ACC112 (cell line): ENCODE results near the gene CERS1.

Experiments
- H2AFZ ChIP-seq: fragments of 200-600 bp; sonication (generic); one replicate; pipeline ENCODE4 v1.6.0; 2017; ENCODE audit warnings: antibody characterized with exemption, low read length; ENCODE audit not compliant: unreplicated experiment
- H3K27ac ChIP-seq: fragments of 200-600 bp; sonication (generic); 2 replicates; pipeline ENCODE4 v1.5.1; 2014; ENCODE audit warnings: low read depth, mild to moderate bottlenecking, antibody characterized with exemption, low read length, moderate library complexity
- H3K27me3 ChIP-seq: fragments of 200-600 bp; sonication (generic); 2 replicates; pipeline ENCODE4 v1.6.1; 2014; ENCODE audit warnings: mild to moderate bottlenecking, antibody characterized with exemption, low read length, moderate library complexity, mixed read lengths; ENCODE audit not compliant: insufficient read depth
- H3K36me3 ChIP-seq: fragments of 200-600 bp; sonication (generic); 2 replicates; pipeline ENCODE4 v1.6.1; 2016; ENCODE audit warnings: mild to moderate bottlenecking, antibody characterized with exemption, low read length, moderate library complexity, mixed read lengths; ENCODE audit not compliant: insufficient read depth
- H3K4me1 ChIP-seq: fragments of 200-600 bp; sonication (generic); one replicate; pipeline ENCODE4 v1.6.1; 2016; ENCODE audit warnings: low read length, mixed read lengths; ENCODE audit not compliant: insufficient read depth, unreplicated experiment, control insufficient read depth
- H3K4me3 ChIP-seq: fragments of 200-600 bp; sonication (generic); 2 replicates; pipeline ENCODE4 v1.5.1; 2014; ENCODE audit warnings: mild to moderate bottlenecking, low read depth, low read length
- H3K79me2 ChIP-seq: fragments of 200-600 bp; sonication (generic); one replicate; pipeline ENCODE4 v1.6.0; 2016; ENCODE audit warnings: low read length; ENCODE audit not compliant: control insufficient read depth, unreplicated experiment, insufficient read depth

The CERS1 gene

GRCh38 chr19:18866800-18867123, 29.2 kb downstream of the CERS1 start:
- H3K79me2 ChIP-seq, result no peaks in the 10 kb centered on the region
- no peak overlapping the region for H3K4me3 ChIP-seq
- no peak overlapping the region for H2AFZ ChIP-seq
- no peaks in the 10 kb centered on the region for H3K27me3 ChIP-seq
- H3K4me1 ChIP-seq, result no peaks in the 10 kb centered on the region
- peaks cover 9% of the 10 kb centered on the region; the same call in 1 of the 2 replicates for H3K36me3 ChIP-seq
- H3K27ac ChIP-seq, result no peak overlapping the region

GRCh38 chr19:18865973-18866799, 29.8 kb downstream of the CERS1 start:
- H2AFZ ChIP-seq, result no peak overlapping the region
- H3K4me3 ChIP-seq, result no peak overlapping the region
- no peaks in the 10 kb centered on the region for H3K27me3 ChIP-seq
- H3K36me3 ChIP-seq, result peaks cover 9% of the 10 kb centered on the region; the same call in 1 of the 2 replicates
- no peaks in the 10 kb centered on the region for H3K79me2 ChIP-seq
- H3K4me1 ChIP-seq, result no peaks in the 10 kb centered on the region
- H3K27ac ChIP-seq, result no peak overlapping the region

- Histone ChIP-seq H3K4me1 (no peaks in the 10 kb centered on the region), H3K36me3 (peaks cover 9% of the 10 kb centered on the region; the same call in 1 of the 2 replicates), H3K27ac (no peak overlapping the region), H2AFZ (no peak overlapping the region), H3K79me2 (no peaks in the 10 kb centered on the region), H3K27me3 (no peaks in the 10 kb centered on the region), H3K4me3 (no peak overlapping the region)
These were observed 30.6 kb downstream of the CERS1 start for GRCh38 chr19:18865106-18865972.

- Histone ChIP-seq H2AFZ (no peak overlapping the region), H3K36me3 (peaks cover 9% of the 10 kb centered on the region; the same call in 1 of the 2 replicates)
These were observed 32.1 kb downstream of the CERS1 start for GRCh38 chr19:18863843-18864362.

GRCh38 chr19:18862976-18863842, 32.7 kb downstream of the CERS1 start:
- no peak overlapping the region for H3K4me3 ChIP-seq
- no peaks in the 10 kb centered on the region for H3K79me2 ChIP-seq
- H3K27me3 ChIP-seq, result no peaks in the 10 kb centered on the region
- no peak overlapping the region for H3K27ac ChIP-seq
- H3K4me1 ChIP-seq, result no peaks in the 10 kb centered on the region
- peaks cover 9% of the 10 kb centered on the region; the same call in 1 of the 2 replicates for H3K36me3 ChIP-seq
- H2AFZ ChIP-seq, result no peak overlapping the region

More at GRCh38 chr19:18863843-18864362, 32.1 kb downstream of the CERS1 start:
- no peaks in the 10 kb centered on the region for H3K27me3 ChIP-seq
- no peaks in the 10 kb centered on the region for H3K79me2 ChIP-seq
- no peak overlapping the region for H3K4me3 ChIP-seq
- H3K27ac ChIP-seq, result no peak overlapping the region
- H3K4me1 ChIP-seq, result no peaks in the 10 kb centered on the region

- no peaks in the 10 kb centered on the region for H3K79me2 ChIP-seq
- no peak overlapping the region for H3K27ac ChIP-seq
- no peaks in the 10 kb centered on the region for H3K27me3 ChIP-seq
- peaks cover 7% of the 10 kb centered on the region; the same call in 1 of the 2 replicates for H3K36me3 ChIP-seq
- no peak overlapping the region for H3K4me3 ChIP-seq
- no peak overlapping the region for H2AFZ ChIP-seq
- H3K4me1 ChIP-seq, result no peaks in the 10 kb centered on the region
These were observed 34.0 kb downstream of the CERS1 start for GRCh38 chr19:18861917-18862316.

GRCh38 chr19:18861235-18861634, 34.7 kb downstream of the CERS1 start:
- H3K79me2 ChIP-seq, result no peaks in the 10 kb centered on the region
- H3K4me3 ChIP-seq, result no peak overlapping the region
- no peaks in the 10 kb centered on the region for H3K27me3 ChIP-seq
- no peak overlapping the region for H3K27ac ChIP-seq
- no peaks in the 10 kb centered on the region for H3K4me1 ChIP-seq
- peaks cover 5% of the 10 kb centered on the region; the same call in 1 of the 2 replicates for H3K36me3 ChIP-seq
- H2AFZ ChIP-seq, result no peak overlapping the region

- Histone ChIP-seq H3K27ac (no peak overlapping the region), H3K36me3 (peaks cover 4% of the 10 kb centered on the region; the same call in 1 of the 2 replicates), H3K79me2 (no peaks in the 10 kb centered on the region)
These were observed 35.2 kb downstream of the CERS1 start for GRCh38 chr19:18860725-18861124.

GRCh38 chr19:18860302-18860700, 35.7 kb downstream of the CERS1 start:
- H3K27me3 ChIP-seq, result no peaks in the 10 kb centered on the region
- H2AFZ ChIP-seq, result no peak overlapping the region
- peaks cover under 1% of the 10 kb centered on the region; the same call in 1 of the 2 replicates for H3K36me3 ChIP-seq
- H3K4me3 ChIP-seq, result no peak overlapping the region
- H3K27ac ChIP-seq, result no peak overlapping the region
- no peaks in the 10 kb centered on the region for H3K4me1 ChIP-seq
- no peaks in the 10 kb centered on the region for H3K79me2 ChIP-seq

More at GRCh38 chr19:18860725-18861124, 35.2 kb downstream of the CERS1 start:
- H3K27me3 ChIP-seq, result no peaks in the 10 kb centered on the region
- H3K4me3 ChIP-seq, result no peak overlapping the region
- no peaks in the 10 kb centered on the region for H3K4me1 ChIP-seq
- no peak overlapping the region for H2AFZ ChIP-seq
